Measurements from ENCODE around the gene ELP2.
"Not testable (repeated sequence)": the region's sequence is repeated elsewhere in the genome, so short reads cannot be mapped to it uniquely, and the experiment has no call there.

ELP2 gene, protein sequence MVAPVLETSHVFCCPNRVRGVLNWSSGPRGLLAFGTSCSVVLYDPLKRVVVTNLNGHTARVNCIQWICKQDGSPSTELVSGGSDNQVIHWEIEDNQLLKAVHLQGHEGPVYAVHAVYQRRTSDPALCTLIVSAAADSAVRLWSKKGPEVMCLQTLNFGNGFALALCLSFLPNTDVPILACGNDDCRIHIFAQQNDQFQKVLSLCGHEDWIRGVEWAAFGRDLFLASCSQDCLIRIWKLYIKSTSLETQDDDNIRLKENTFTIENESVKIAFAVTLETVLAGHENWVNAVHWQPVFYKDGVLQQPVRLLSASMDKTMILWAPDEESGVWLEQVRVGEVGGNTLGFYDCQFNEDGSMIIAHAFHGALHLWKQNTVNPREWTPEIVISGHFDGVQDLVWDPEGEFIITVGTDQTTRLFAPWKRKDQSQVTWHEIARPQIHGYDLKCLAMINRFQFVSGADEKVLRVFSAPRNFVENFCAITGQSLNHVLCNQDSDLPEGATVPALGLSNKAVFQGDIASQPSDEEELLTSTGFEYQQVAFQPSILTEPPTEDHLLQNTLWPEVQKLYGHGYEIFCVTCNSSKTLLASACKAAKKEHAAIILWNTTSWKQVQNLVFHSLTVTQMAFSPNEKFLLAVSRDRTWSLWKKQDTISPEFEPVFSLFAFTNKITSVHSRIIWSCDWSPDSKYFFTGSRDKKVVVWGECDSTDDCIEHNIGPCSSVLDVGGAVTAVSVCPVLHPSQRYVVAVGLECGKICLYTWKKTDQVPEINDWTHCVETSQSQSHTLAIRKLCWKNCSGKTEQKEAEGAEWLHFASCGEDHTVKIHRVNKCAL
- 116 to 153 (median 135) reads per million in 4 donors for total RNA-seq

DNA sequence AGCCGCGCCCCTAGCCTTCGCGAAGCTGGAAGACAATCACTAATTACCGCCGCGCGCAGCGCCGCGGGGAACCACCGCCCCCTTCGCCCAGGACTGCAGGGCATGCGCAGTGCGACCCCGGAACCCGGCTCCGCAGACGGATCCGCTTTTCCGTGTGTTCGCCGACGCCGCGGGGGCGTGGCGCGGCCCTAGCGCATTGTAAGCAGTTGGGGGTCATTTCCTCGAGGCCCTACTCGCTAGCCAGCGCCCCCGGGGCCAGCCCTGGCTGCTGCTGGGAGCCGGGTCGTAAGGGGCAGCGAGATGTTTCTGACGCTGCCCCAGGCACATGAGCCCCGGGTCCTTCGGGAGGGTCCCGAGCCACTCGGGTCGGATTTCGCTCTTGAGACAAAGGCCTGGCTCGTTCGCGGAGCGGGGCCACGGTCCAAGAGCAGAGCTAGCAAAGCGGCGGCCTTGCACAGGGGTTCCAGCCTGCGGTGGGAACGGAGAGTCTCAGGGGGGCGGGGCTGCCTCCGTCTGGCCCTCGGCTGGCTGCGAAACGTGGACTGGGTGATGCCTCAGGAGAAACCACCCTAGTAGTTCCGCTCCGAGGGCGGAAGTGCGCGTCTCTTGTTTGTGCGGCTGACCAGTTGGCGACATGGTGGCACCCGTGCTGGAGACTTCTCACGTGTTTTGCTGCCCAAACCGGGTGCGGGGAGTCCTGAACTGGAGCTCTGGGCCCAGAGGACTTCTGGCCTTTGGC lies at the start of gene ELP2, which contains the start of gene SLC39A6:
ELP2 (plus strand) TSS at position 600 of the 739 bp plus-strand sequence; CDS start at position 635, 35 bp downstream.
SLC39A6 (minus strand) TSS at position 41 of the 739 bp plus-strand sequence. CDS start 2,333 bp downstream, outside the sequence.
- peak; percentile 90 to 95 (median 94) for DNase-seq

GRCh38 chr18:36081118-36081517 lies 48.6 kb upstream of the ELP2 start:
- not testable (repeated sequence) for DNase-seq

- no peak for DNase-seq
Measured at GRCh38 chr18:36083729-36084128, 46.0 kb upstream of the ELP2 start.

GRCh38 chr18:36085195-36085594 lies 44.5 kb upstream of the ELP2 start:
- DNase-seq = no peak

GRCh38 chr18:36086186-36086585 lies 43.5 kb upstream of the ELP2 start:
- DNase-seq = no peak

DNA sequence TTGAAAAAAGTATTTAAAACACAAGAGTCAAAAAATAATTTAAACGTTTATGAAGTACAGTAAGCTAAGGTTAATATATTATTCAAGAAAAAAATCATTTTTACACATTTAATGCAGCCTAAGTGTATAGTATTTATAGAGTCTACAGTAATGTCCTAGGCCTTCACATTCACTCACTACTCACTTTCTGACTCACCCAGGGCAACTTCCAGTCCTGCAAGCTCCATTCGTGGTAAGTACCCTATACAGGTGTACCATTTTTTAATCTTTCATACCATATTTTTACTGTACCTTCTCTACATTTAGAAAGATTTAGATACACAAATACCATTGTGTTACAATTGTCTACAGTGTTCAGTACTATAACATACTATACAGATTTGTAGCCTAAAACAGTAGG lies 41.4 kb upstream of the ELP2 start:
- no peak for DNase-seq

- no peak for DNase-seq
Measured at GRCh38 chr18:36089001-36089400, 40.7 kb upstream of the ELP2 start.

GRCh38 chr18:36092116-36092515 lies 37.6 kb upstream of the ELP2 start:
- not testable (repeated sequence) for DNase-seq

- DNase-seq = no peak
Measured at GRCh38 chr18:36094431-36094830, 35.3 kb upstream of the ELP2 start.

DNA sequence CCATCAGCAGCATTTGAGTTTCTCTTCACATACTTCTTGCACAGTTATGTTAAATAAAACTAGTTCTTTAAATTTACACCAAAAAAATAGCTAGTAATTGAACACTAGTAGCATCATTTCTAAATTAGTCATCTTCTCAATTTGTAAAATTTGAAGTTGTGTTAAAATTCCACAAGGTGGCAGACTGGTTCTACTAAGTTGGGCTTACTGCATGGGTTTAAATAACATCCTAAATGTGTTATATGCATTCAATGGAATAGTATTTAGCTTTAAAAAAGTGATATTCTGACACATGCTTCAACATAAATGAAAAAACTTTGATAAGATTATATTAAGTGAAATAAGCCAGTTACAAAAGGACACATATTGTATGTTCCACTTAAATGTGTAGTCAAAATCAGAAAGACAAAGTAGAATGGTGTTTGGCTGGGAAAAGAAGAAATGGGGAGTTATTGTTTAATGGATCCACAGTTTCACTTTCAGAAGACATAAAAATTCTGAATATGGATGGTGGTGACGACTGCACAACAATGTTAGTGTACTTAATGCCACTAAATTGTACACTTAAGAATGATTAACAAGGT lies 33.7 kb upstream of the ELP2 start:
- peak in 2 of 5 donors; percentile 6 to 41 for DNase-seq

GRCh38 chr18:36096955-36097354 lies 32.7 kb upstream of the ELP2 start:
- DNase-seq = no peak

GRCh38 chr18:36099311-36099710 lies 30.4 kb upstream of the ELP2 start:
- no peak for DNase-seq

GRCh38 chr18:36101943-36102342 lies 27.8 kb upstream of the ELP2 start:
- no peak for DNase-seq

- DNase-seq = no peak
Measured at GRCh38 chr18:36104749-36105148, 24.9 kb upstream of the ELP2 start.

DNA sequence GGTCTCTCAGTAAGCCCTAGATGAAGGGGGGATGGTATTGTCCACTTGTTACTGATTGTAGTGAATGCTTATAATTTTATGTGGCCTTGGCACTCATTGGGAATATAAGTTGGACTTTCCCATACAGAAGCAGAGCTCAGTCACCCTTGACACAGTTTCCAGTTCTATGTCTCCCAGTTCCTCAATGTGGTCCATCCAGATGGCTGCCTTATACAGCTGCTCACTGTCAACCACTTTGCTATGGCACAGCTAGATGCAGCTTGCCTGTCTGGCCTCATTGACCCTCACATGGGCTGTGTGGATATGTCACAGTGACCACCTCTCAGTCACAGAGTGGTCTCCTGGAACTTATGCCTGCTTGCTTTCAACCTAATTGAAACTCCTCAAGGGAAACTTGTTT lies 22.2 kb upstream of the ELP2 start:
- no peak for DNase-seq

DNA sequence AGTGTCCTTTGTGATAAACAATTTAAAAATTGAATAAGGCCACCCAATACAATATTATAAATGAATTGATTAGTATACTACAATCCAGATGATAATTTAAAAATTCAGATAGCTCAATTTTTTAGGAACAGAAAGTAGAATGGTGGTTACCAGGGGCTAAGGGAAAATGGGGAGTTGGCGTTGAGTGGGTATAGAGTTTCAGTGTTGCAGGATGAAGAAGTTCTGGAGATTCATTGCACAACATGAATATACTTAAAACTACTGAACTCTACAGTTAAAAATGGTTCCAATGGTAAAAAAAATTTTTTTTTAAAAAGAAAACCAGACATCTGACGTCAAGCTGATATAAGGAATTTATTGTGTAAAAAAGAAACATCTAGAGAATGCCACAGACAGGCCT lies 21.5 kb upstream of the ELP2 start:
- DNase-seq = no peak

DNA sequence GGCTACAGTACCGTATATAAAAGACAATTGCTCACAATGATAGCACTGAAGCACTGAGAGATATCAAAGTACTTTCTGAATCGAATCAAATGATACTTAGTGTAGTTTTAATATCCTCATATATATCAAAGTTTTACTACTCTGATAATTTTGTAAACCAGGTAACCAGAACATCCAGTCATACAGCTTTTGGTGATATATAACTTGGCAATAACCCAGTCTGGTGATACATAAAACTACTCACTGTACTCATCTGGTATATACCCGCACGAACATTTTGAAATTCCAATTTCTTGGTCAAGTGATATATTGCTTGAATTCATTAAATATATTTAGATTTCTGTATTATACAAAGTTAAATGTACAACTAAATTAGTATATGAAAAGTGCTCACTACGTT lies 21.1 kb upstream of the ELP2 start:
- DNase-seq = no peak

DNA sequence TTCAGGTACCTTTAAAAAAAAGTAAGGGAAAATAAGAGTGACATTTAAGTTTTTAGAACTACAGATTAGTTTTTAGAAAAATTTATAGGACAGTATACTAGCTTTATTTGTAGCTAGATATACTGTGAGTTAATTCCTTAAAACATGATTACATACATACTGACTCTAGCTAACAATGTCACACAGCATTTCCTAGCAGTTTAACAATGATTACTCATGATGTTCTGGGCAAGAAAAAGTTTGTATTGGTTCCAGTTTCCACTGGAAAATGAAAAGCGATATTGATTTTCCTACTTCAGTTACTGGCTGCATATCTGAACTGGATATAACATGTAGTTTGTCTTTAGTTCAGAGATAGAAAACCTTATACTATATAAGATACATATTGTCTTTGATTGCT lies 20.0 kb upstream of the ELP2 start:
- no peak for DNase-seq

GRCh38 chr18:36112302-36112701 lies 17.4 kb upstream of the ELP2 start:
- no peak for DNase-seq

DNA sequence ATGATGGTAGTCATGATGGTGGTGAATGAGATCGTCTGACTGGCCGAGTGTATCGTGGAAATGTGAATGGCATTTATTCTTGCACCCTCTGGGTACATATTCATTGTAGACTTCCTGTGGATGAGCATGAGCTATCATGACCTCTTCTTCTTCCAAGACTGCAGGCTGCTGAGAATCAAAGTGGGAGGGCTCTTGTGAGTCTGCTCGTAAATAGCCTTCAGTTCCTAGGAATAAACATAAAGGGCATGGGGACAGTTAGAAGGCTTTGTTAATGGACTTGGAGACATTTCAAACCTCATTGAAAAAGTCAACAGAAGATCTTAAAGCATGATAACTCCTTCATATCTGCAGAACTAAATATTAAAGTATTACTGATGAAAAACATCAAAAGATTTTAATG lies 15.4 kb upstream of the ELP2 start:
- DNase-seq = no peak

- no peak for DNase-seq
Measured at GRCh38 chr18:36114738-36115137, 15.0 kb upstream of the ELP2 start.

- DNase-seq = not testable (repeated sequence)
Measured at GRCh38 chr18:36116771-36117170, 12.9 kb upstream of the ELP2 start.

DNA sequence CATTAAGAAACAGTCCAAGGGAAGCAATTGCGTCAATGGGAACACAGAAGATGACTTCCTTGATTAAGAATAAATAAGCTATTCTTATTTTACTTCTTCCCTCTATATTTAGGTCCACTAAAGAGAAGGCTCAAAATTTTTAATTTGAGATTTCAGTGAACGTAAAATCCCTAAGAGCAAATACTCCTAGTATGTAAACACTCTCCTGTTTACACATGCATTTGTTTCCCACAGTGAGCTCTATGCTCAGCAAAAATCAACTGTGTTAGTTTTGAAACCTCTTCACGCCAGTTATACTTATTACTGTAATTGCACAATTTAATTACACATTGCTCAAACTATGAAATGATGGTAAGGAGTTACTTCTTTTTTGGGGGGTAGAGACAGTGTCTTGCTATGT lies 9.4 kb upstream of the ELP2 start:
- DNase-seq = no peak

Measured in T-helper 1 cell (primary cell).